Progenitor cell of endocrine pancreas (in vitro differentiated cells): Measurements from ENCODE around the gene LTB4R2. TPM values are rescaled to one million over a fixed set of nuclear protein-coding genes. Genes with fewer than 3 reads are reported as not detected.
"Not testable (repeated sequence)": the region's sequence is repeated elsewhere in the genome, so short reads cannot be mapped to it uniquely, and the experiment has no call there.

Experiments
- DNase-seq: peaks from one replicate; pipeline ENCODE4 v3.0.0; 2021; ENCODE audit warnings: low spot score; ENCODE audit not compliant: unreplicated experiment
- H3K27ac Mint-ChIP-seq: 2 replicates; pipeline ENCODE4 v1.8.0; 2021; ENCODE audit warnings: mild to moderate bottlenecking, moderate library complexity, mixed read lengths
- H3K27me3 Mint-ChIP-seq: 2 replicates; pipeline ENCODE4 v1.8.0; 2021; ENCODE audit warnings: mixed read lengths
- H3K36me3 Mint-ChIP-seq: 2 replicates; pipeline ENCODE4 v1.8.0; 2022; ENCODE audit warnings: mixed read lengths; ENCODE audit not compliant: insufficient read depth
- H3K4me1 Mint-ChIP-seq: 2 replicates; pipeline ENCODE4 v1.8.0; 2021; ENCODE audit warnings: low read depth, mixed read lengths
- H3K4me3 Mint-ChIP-seq: 2 replicates; pipeline ENCODE4 v1.8.0; 2021; ENCODE audit warnings: low read depth, mild to moderate bottlenecking, moderate library complexity, mixed read lengths
- H3K9me3 Mint-ChIP-seq: 2 replicates; pipeline ENCODE4 v1.8.0; 2021; ENCODE audit warnings: low read depth, mixed read lengths
- CTCF ChIP-seq: fragments of 200-600 bp; sonication (generic); IDR thresholded peaks from one replicate; pipeline ENCODE4 v1.5.0; 2021; ENCODE audit warnings: antibody characterized with exemption, mild to moderate bottlenecking; ENCODE audit not compliant: unreplicated experiment
- total RNA-seq: library from RNA; stranded (reverse); gene quantifications from 2 replicates; pipeline ENCODE4 v1.2.1, GENCODE V29; 2021

The LTB4R2 gene
- total RNA-seq, 1 donor from 2014 or later = 11.0 TPM

- no peak for TF ChIP-seq CTCF
- H3K4me1 Mint-ChIP-seq = peaks cover 4% of the 10 kb centered on the region
- peaks cover 72% of the 10 kb centered on the region for H3K27me3 Mint-ChIP-seq
- DNase-seq = no peak
- H3K9me3 Mint-ChIP-seq = no peaks in the 10 kb centered on the region
- no peaks in the 10 kb centered on the region for H3K36me3 Mint-ChIP-seq
- H3K27ac Mint-ChIP-seq = no peak overlapping the region
- no peak overlapping the region for H3K4me3 Mint-ChIP-seq
Measured at GRCh38 chr14:24348186-24348585, 38.2 kb downstream of the LTB4R2 start.

- Mint-ChIP-seq H3K27ac (no peak overlapping the region), H3K36me3 (no peaks in the 10 kb centered on the region), H3K27me3 (peaks cover 72% of the 10 kb centered on the region), H3K9me3 (no peaks in the 10 kb centered on the region), H3K4me1 (peaks cover 6% of the 10 kb centered on the region), H3K4me3 (no peak overlapping the region)
- no peak for DNase-seq
- no peak for TF ChIP-seq CTCF
Measured at GRCh38 chr14:24349742-24350141, 39.8 kb downstream of the LTB4R2 start.

GRCh38 chr14:24351517-24351916, 41.6 kb downstream of the LTB4R2 start:
- DNase-seq = no peak
- Mint-ChIP-seq H3K27ac (no peak overlapping the region), H3K4me3 (no peak overlapping the region)

GRCh38 chr14:24353559-24354481, 43.9 kb downstream of the LTB4R2 start:
- H3K4me1 Mint-ChIP-seq = peaks cover 6% of the 10 kb centered on the region
- no peaks in the 10 kb centered on the region for H3K9me3 Mint-ChIP-seq

More at GRCh38 chr14:24351517-24351916, 41.6 kb downstream of the LTB4R2 start:
- Mint-ChIP-seq H3K27me3 (peaks cover 63% of the 10 kb centered on the region), H3K36me3 (no peaks in the 10 kb centered on the region), H3K4me1 (peaks cover 6% of the 10 kb centered on the region), H3K9me3 (no peaks in the 10 kb centered on the region)
- peak; percentile 10 for TF ChIP-seq CTCF

GRCh38 chr14:24354482-24354825, 44.5 kb downstream of the LTB4R2 start:
- DNase-seq, H3K9me3 Mint-ChIP-seq, H3K27ac Mint-ChIP-seq, H3K36me3 Mint-ChIP-seq, H3K4me3 Mint-ChIP-seq, H3K4me1 Mint-ChIP-seq: not testable (repeated sequence)
- H3K27me3 Mint-ChIP-seq = peaks cover 56% of the 10 kb centered on the region

More at GRCh38 chr14:24353559-24354481, 43.9 kb downstream of the LTB4R2 start:
- Mint-ChIP-seq H3K27me3 (peaks cover 62% of the 10 kb centered on the region), H3K4me3 (no peak overlapping the region), H3K27ac (no peak overlapping the region), H3K36me3 (no peaks in the 10 kb centered on the region)
- TF ChIP-seq CTCF = no peak
- DNase-seq = no peak

GRCh38 chr14:24355009-24355408, 45.1 kb downstream of the LTB4R2 start:
- no peak for TF ChIP-seq CTCF
- DNase-seq = no peak
- H3K9me3 Mint-ChIP-seq = no peaks in the 10 kb centered on the region
- no peaks in the 10 kb centered on the region for H3K36me3 Mint-ChIP-seq
- H3K27me3 Mint-ChIP-seq = peaks cover 54% of the 10 kb centered on the region
- H3K4me1 Mint-ChIP-seq = peaks cover 6% of the 10 kb centered on the region
- H3K27ac Mint-ChIP-seq = no peak overlapping the region
- no peak overlapping the region for H3K4me3 Mint-ChIP-seq
